DMS153 treated with DMSO at 0.1 percent for 48 hours (cell line): ENCODE data around the gene TOMM20.

Experiments used
- DNase-seq: peaks from one replicate; lab custom pipeline; 2025; ENCODE audit not compliant: unreplicated experiment; lab: John Stamatoyannopoulos, UW

The TOMM20 gene

GRCh38 chr1:235136111-235136510 is 7.5 kb upstream of the TOMM20 start:
- DNase-seq: no peak

DNA sequence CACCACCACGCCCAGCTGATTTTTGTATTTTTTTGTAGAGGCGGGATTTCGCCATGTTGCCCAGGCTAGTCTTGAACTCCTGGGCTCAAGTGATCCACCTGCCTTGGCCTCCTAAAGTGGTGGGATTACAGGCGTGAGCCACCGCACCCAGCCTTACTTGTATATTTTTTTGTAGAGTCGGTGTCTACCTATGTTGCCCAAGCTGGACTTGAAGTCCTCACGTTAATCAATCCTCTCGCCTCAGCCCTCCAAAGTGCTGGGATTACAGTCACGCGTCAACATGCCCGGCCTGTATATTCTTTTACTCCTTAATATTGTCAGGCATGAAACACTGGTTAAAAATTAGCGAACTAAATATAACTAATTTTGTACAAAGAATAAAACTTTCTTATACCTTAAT is 5.5 kb upstream of the TOMM20 start:
- DNase-seq: no peak

DNA sequence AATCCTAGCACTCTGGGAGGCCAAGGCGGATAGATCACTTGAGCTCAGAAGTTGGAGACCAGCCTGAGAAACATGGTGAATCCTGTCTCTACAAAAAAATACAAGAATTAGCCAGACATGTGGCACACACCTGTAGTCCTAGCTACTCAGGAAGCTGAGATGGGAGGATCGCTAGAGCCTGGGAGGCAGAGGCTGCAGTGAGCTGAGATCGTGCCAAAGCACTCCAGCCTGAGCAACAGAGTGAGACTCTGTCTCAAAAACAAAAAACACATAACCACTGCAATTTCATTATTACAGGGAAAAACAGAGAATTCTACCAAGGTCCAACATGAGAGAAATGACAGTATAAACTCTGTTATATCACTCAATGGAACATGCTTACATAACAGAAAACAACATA is 4.4 kb upstream of the TOMM20 start:
- no peak for DNase-seq

GRCh38 chr1:235131961-235132360 is 3.3 kb upstream of the TOMM20 start:
- DNase-seq: no peak

GRCh38 chr1:235130766-235131270 is 2.2 kb upstream of the TOMM20 start:
- no peak for DNase-seq

- DNase-seq: no peak
Observed at GRCh38 chr1:235129774-235130570, 1.3 kb upstream of the TOMM20 start.

- no peak for DNase-seq
Observed at GRCh38 chr1:235127732-235128455, 743 bp downstream of the TOMM20 start.

DNA sequence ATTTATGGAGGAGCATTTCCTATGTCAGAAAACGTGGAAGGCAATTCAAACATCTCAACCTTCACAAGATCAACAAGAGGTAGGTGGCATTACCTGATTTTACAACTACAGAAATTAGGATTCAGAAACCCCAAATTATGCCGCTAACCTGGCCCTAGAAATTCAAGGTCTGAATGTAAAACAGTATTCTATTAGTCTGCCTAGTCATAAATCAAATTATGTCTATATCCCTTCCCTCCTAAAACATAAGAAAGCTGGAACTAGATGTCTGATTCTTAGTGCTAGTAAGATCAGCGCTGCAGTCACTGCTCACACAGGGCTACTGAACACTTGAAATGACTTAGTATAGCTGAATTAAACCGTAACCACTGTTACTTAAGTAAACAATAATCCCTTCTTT is 1.4 kb downstream of the TOMM20 start:
- no peak for DNase-seq

DNA sequence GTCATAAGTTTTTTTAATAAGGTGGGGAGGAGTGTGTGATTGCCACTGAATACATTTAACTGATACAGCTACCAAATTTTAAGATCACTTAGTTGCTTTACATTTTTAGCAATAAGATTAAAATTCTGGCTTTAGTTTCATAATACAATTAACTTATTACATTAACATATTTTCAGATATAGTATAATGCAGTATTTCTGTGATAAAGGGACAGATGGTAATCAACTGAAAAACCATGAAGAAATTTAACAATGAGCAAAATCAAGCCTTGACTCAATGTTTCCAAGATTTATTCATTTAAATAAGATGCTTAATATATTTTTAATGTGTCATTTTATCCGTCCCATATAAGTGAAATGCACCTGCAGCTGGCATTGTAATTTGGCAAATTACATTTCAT is 4.0 kb downstream of the TOMM20 start:
- DNase-seq: no peak

- DNase-seq: no peak
Observed at GRCh38 chr1:235124111-235124510, 4.5 kb downstream of the TOMM20 start.

- DNase-seq: no peak
Observed at GRCh38 chr1:235122348-235122747, 6.3 kb downstream of the TOMM20 start.

DNA sequence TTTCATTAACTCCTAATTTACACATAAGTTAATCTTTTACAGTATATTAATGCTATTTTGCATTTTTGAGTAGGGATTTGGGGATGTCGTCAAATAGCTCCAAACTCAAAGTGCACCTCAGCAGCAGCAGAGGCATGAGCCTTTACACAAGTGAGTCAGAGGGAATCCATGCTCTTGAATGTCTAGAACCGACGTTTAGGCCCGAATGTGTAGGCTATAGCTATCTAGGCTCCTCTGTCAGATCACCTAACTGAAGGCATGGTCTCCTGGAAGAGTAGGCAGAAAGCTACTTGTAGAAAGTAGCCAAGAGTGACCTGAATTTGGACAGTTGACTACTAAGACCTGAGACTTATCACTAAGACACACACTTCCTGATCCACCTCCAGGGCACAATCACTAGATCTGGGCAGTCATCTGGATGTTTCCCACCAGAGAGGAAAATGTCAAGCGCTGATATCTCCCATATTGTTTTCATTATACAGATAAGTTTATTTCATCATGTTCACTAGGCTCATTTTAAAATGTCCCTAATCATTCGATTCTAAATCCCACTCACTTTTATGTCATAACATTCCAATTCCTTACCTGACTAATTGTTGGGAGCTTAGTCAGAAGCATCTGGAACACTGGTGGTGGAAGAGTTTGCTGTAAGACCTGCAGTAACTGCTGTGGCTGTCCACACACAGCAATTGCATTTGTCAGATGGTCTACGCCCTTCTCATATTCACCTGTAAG is 15.3 kb downstream of the TOMM20 start:
- no peak for DNase-seq

- no peak for DNase-seq
Observed at GRCh38 chr1:235112297-235113182, 16.1 kb downstream of the TOMM20 start.

DNA sequence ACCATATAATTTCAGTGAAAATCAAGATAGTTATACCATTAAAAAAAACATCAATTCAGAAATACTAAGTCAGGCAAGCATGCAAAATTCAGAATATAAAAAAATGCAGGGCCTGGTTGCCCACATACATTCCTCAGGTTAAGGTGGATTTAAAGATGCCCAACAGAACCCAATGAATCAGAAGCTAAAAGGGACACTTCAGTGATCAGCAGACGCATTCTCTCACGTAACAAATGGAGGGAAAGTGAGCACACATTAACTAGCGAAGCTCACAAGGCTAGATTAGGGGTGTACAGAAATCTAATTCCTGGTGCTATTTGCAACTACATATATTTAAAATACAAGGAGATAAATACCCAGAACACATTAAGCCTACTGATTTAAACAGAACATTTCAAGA is 17.5 kb downstream of the TOMM20 start:
- no peak for DNase-seq

- DNase-seq: no peak
Observed at GRCh38 chr1:235108876-235109275, 19.8 kb downstream of the TOMM20 start.

DNA sequence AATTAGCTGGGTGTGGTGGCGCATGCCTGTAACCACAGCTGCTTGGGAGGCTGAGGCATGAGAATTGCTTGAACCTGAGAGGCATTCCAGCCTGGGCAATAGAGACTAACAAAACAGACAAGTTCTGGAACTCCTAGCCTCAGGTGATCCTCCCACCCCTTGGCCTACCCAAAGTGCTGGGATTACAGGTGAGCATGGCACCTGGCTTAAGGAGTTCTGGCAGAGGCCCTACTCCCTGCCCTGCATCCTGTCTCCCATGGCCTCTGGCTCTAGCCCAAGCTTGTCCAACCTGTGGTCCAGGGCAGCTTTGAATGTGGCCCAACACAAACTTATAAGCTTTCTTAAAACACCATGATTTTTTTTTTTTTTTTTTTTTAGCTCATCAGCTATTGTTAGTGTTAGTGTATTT is 20.4 kb downstream of the TOMM20 start:
- no peak for DNase-seq

DNA sequence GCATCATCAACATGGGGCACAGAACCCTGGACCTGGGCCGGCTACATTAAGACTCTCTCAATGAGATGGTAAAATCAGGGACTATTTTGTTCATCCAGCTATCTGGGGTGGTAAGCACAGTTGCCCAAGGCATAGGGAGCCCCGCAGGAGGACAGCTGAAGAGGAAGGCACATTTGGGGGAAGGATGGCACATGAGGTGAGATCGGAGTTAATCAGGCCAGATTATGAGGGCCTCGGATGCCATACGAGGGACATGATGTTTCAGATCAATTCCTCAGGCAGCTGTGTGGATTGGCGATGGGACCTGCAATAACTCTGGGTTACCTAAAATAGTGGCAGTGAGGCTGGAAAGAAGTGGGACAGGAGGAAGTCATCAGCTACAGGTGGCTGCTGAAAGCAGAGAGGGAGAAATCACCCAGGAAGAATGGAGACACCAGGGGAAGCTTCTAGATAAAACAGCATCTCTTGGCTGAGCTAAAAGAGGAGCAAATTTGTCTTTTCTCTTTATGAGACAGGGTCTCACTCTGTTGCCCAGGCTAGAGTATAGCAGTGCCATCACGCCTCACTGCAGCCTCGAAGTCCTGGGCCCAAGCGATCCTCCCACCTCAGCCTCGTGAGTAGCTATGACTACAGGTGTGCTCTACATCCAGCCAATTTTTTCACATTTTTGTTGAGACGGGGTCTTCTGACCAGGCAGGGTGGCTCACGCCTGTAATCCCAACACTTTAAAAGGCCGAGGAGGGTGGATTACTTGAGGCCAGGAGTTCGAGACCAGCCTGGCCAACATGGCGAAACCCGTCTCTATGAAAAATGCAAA is 21.1 kb downstream of the TOMM20 start:
- no peak for DNase-seq

DNA sequence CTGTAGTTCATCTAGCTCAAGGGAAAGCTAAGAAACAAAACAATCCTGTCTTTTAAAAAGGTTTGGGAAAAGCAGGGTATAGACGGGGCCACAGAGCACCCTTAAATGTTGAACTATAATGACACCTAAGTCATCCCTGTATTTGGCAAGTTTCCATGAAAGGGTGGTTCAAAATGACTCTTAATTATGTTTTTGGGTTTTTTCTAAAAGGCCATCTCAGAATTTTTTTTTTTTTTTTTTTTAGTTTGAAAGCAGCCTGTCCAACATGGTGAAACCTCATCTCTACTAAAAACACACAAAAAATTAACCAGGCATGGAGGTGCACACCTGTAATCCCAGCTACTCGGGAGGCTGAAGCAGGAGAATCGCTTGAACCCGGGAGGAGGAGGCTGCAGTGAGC is 22.2 kb downstream of the TOMM20 start:
- DNase-seq: no peak

DNA sequence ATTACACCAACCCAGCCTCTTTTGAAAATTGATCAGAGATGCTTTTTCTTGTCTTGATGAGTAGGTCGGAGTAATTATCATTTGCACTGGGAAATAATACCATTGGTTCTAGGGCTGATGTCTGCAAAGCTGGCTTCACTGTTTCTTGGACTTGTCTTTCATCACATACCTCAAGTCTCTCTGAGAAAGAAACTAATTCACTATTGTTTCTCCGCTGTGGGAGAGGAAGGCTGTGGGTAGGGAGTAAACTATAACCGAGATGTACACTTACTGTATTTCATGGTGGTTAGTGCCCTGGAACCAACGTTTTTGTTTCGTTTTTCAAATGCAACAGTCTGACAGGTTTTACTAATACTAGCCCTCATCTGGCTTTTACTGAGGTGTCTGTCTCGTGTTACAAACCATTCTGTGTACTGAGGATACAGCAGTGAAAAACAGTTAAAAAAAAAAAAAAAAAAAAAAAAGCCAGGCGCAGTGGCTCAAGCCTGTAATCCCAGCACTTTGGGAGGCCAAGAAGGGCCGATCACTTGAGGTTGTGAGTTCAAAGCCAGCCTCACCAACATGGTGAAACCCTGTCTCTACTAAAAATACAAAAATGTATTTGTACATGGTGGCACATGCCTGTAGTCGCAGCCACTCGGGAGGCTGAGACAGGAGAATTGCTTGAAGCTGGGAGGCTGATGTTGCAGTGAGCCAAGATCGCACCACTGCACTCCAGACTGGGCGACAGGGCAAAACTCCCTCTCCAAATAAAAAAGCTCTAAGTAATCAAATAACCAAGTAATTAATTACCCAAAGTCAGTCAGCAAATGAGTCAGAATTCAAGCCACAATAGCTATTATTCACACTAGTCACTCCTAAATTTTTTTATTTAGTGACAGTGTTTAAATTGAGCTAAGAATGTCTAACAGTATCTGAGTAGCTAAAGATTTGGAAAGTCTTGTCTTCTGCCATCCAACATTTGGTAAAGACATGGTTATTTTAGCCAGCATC is 23.3 kb downstream of the TOMM20 start:
- DNase-seq: no peak
